GM12873 (cell line): Measurements from ENCODE around the gene OTOS.

Experiments
- TF ChIP-seq, protein P1 (sequence below): IDR thresholded peaks from 2 replicates; pipeline ENCODE4 v1.5.1; 2012; ENCODE audit warnings: low read depth, mild to moderate bottlenecking, moderate library complexity, low read length, control low read depth; ENCODE audit not compliant: insufficient read depth; ENCODE audit errors: missing control alignments

Gene OTOS

DNA sequence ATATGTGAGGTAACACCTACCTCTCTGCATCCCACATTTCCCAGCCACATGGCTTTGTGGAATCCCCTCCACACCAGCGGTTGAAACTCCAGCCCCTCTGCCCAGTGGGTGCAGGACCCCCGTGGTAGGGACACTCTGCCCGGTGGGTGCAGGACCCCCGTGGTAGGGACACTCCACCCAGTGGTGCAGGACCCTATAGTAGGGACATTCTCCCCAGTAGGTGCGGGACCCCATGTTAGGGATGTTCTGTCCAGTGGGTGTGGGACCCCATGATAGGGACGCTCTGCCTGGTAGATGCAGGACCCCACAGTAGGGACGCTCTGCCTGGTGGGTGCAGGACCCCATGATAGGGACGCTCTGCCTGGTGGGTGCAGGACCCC, 15.8 kb downstream of the OTOS start:
- TF ChIP-seq, protein P1, sequence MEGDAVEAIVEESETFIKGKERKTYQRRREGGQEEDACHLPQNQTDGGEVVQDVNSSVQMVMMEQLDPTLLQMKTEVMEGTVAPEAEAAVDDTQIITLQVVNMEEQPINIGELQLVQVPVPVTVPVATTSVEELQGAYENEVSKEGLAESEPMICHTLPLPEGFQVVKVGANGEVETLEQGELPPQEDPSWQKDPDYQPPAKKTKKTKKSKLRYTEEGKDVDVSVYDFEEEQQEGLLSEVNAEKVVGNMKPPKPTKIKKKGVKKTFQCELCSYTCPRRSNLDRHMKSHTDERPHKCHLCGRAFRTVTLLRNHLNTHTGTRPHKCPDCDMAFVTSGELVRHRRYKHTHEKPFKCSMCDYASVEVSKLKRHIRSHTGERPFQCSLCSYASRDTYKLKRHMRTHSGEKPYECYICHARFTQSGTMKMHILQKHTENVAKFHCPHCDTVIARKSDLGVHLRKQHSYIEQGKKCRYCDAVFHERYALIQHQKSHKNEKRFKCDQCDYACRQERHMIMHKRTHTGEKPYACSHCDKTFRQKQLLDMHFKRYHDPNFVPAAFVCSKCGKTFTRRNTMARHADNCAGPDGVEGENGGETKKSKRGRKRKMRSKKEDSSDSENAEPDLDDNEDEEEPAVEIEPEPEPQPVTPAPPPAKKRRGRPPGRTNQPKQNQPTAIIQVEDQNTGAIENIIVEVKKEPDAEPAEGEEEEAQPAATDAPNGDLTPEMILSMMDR = no peak

DNA sequence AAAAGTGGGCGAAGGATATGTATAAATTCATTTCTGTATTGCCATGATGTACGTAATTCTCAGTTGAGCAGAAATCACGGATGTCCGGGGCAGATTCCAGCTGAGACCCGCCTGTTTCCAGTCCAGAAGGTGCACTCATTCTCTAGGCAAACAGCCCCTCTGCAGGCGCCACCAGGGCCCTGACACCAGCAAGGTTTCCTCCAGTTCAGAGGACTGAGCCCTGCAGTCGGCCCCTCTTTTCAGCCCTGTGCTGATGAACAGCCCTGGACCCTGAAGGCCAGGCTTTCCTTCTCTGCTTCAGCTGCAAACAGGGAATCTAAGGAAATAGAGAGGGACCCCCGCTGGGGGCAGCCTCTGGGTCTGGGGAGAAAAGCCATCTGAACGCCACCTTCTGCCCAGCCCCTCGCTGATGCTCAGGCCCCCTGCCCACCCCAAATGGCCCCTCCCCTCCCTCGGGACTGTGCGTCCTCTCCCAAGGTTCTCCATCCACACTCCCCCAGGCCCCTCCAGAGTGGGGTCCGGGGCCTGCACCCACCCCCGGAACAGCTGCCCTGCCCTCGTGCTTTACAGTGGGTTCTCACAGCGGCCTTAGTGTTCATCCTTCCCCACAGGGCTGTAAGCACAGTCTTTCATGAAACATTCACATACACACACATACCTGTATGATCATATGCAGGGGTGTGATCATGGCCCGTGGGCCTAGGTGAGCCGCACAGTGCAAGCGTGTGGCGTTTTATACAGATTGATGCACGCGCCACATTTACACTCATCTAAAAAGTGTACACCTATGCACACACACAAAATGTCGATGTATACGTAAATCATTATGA, 16.4 kb downstream of the OTOS start:
- TF ChIP-seq, protein P1 = no peak

DNA sequence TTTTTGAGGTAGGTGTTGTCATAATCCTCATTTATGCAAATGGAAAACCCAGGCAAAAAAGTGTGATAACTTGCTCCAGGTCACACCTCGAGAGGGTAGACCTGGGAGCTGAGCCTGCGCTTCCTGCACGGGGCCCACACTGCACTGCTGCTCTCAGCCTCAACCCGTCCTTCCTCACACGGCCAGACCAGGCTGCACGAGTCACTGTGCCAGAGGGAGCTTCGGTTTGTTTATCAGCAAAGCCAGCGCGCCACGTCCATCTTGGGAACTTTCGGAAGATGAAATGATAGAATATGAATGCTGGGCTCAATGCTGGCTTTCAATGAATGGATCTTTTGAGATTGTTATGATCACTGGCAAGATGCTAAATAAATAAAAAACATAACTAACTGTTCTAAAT, 18.8 kb downstream of the OTOS start:
- TF ChIP-seq, protein P1 = no peak

DNA sequence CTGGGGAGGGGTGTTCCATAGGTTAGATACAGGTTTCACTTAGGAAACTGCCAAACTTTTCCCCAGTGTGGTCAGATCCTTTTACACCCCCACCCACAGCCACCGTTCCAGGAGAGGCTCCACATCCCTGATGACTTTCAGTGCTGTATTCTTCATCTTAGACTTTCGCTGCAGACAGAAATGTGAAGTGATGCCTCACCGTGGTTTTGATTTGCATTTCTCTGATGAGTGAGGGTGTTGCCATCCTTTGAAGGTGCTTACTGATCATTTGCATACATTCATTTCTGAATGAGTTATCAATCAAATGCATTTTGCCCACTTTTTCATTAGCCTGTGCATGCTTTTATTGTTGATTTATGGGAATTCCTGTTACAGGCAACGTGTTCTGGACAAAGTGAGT, 19.3 kb downstream of the OTOS start:
- TF ChIP-seq, protein P1 = no peak

DNA sequence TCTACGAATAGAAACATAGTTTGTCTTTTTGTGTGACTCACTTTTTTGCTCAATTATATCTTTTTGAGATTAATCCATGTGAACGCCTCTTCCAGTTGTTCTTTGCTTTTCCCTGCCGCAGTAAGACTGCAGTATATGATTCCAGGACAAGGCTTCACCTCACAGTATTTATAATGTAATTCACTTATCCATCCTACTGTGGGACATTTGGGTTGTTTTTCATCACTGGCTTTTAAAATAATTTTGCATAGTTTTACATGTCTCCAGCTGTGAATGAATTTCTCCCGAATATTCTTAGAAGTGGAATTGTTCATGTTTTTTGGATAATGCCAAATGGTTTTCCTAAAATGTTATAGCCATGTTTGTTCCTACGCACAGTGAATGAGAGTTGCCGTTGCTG, 26.2 kb downstream of the OTOS start:
- TF ChIP-seq, protein P1 = no peak

DNA sequence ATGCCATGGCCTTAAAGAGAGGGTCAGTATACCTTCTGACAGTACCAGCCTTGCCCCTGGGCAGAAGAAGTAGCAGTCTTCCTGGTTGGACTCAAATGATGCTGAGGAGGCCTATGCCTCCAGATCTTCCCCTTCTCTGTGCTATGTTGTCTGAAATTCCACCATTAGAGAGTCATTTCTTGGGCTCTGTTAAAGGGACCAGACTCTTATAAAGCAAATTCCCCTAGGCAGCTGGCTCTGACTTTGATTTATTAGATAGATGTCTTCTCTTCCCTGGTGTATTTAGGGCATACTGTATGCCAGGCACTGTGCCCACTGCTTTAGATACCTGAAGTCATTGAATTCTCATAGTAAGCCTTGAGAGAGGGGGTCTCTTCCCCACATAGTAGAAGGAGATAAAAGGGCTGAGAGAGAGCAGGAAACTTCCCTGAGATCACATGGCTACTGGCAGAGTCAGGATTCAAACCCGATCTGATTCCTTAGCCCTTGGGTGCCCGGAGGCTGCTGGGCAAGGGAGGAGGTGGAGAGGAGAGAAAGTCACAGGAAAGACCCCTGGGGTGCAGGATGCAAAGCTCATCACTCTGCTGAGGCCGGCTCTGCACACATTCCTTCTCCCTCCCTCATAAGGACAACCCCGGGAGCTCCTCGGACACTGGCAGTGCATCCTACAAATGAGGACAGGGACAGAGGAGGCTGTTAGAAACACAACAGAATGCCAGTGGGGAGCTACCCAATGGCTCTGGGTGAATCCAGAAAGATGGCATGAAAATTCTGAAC, 27.4 kb downstream of the OTOS start:
- TF ChIP-seq, protein P1 = no peak

DNA sequence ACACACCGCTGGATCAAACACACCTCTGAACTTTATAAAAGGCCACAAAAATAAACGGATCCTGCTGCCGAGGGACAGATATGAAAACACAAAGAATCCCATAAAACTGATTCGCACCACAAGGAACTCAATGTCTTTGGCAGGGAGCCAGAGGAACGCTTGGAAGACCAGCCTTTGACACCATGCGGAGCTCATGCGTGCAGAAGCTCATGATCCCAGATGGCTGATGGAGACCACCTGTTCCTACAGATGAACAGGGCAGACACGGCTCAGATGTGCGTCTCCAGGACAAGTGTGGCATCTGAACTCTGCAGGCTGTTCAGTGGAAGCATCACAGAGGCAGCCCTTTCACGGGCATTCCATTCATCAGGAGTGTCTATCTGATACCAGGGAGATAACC, 29.2 kb downstream of the OTOS start:
- TF ChIP-seq, protein P1 = no peak
